Keratinocyte (primary cell): ENCODE data around the gene CHST13. TPM values are rescaled to one million over a fixed set of nuclear protein-coding genes. Genes with fewer than 3 reads are reported as not detected.

Experiments
- DNase-seq: peaks from one replicate; pipeline ENCODE4 v3.0.0-alpha.2; 2011; ENCODE audit warnings: low read depth, missing footprints, low spot score
- FAIRE-seq: peaks from 2 replicates; lab custom pipeline; 2011; peaks lifted over from hg19 to GRCh38; lab: Jason Lieb, UNC
- H2AFZ ChIP-seq: 2 replicates; pipeline ENCODE4 v1.6.0; 2012; ENCODE audit warnings: low read length, control low read depth, inconsistent platforms; ENCODE audit not compliant: control insufficient read depth
- H3K27ac ChIP-seq: 2 replicates; pipeline ENCODE4 v1.5.1; 2011; ENCODE audit warnings: low read length; ENCODE audit not compliant: control insufficient read depth, insufficient read depth
- H3K27me3 ChIP-seq: 3 replicates; pipeline ENCODE4 v1.6.0; 2011; ENCODE audit warnings: low read length; ENCODE audit not compliant: control insufficient read depth, insufficient read depth; ENCODE audit errors: extremely low read depth
- H3K36me3 ChIP-seq, 2 experiments: 2 replicates in 1 of 2; 3 replicates in 1 of 2; pipeline ENCODE4 v1.5.1; 2011; ENCODE audit warnings: low read length in 2 of 2, mild to moderate bottlenecking in 1 of 2; ENCODE audit not compliant: control insufficient read depth in 2 of 2, insufficient read depth in 2 of 2; ENCODE audit errors: extremely low read depth in 1 of 2
- H3K4me1 ChIP-seq: 3 replicates; pipeline ENCODE4 v1.5.1; 2011; ENCODE audit warnings: low read length; ENCODE audit not compliant: control insufficient read depth, insufficient read depth; ENCODE audit errors: extremely low read depth
- H3K4me2 ChIP-seq: 3 replicates; pipeline ENCODE4 v1.6.0; 2011; ENCODE audit warnings: low read depth, low read length; ENCODE audit not compliant: control insufficient read depth, insufficient read depth; ENCODE audit errors: extremely low read depth
- H3K4me3 ChIP-seq, 3 experiments: fragments of 200-600 bp in 1 of 3; sonication (generic) in 1 of 3; 2 replicates in 2 of 3; 3 replicates in 1 of 3; pipeline ENCODE4 v1.5.1; 2011 to 2016; ENCODE audit warnings: low read length in 3 of 3, mild to moderate bottlenecking in 3 of 3, control low read depth in 2 of 3, inconsistent platforms in 1 of 3, low read depth in 1 of 3, mixed read lengths in 1 of 3, mixed run types in 1 of 3, moderate library complexity in 1 of 3; ENCODE audit not compliant: control insufficient read depth in 2 of 3, insufficient read depth in 2 of 3; ENCODE audit errors: extremely low read depth in 1 of 3
- H3K79me2 ChIP-seq: 2 replicates; pipeline ENCODE4 v1.6.0; 2012; ENCODE audit warnings: low read length; ENCODE audit not compliant: control insufficient read depth, insufficient read depth
- H3K9ac ChIP-seq: 3 replicates; pipeline ENCODE4 v1.6.0; 2011; ENCODE audit warnings: low read length; ENCODE audit not compliant: control insufficient read depth, insufficient read depth; ENCODE audit errors: extremely low read depth
- H3K9me1 ChIP-seq: 3 replicates; pipeline ENCODE4 v1.6.0; 2011; ENCODE audit warnings: low read length; ENCODE audit not compliant: control insufficient read depth, insufficient read depth; ENCODE audit errors: extremely low read depth
- H3K9me3 ChIP-seq: 2 replicates; pipeline ENCODE4 v1.5.1; 2012; ENCODE audit warnings: low read depth, low read length; ENCODE audit not compliant: control insufficient read depth
- H4K20me1 ChIP-seq: 3 replicates; pipeline ENCODE4 v1.6.0; 2011; ENCODE audit warnings: low read length; ENCODE audit not compliant: control insufficient read depth, insufficient read depth; ENCODE audit errors: extremely low read depth
- EZH2 ChIP-seq: IDR thresholded peaks from one replicate; pipeline ENCODE4 v1.6.1; 2012; ENCODE audit warnings: inconsistent platforms, mild to moderate bottlenecking, low read length, moderate library complexity
- dilution Hi-C: fragments of 300-500 bp; cut with MboI; formaldehyde crosslinking; loops from one replicate; pipeline ENCODE4 v1.7.0; 2020; ENCODE audit warnings: low sequenced_read_pairs; ENCODE audit not compliant: extremely low pct_ligation_motif_present
- polyA plus RNA-seq, 5 experiments: library from polyadenylated mRNA; depleted of rRNA in 3 of 5; stranded (reverse) in 3 of 5; stranded (forward) in 1 of 5; unstranded in 1 of 5; fragments of >200 nt; gene quantifications; 1 replicate in 1 of 5; 2 replicates in 3 of 5; 3 replicates in 1 of 5; pipeline versions ENCODE4 v1.2.1 to v1.2.3, GENCODE V29; 2011 to 2012; ENCODE audit warnings: missing spikeins in 2 of 5, low read depth in 1 of 5, low replicate concordance in 1 of 5
- TF ChIP-seq, protein P1 (sequence below), 3 experiments: IDR thresholded peaks in 1 of 3; conservative IDR thresholded peaks in 1 of 3; optimal IDR thresholded peaks in 1 of 3; 2 replicates in 2 of 3; 3 replicates in 1 of 3; pipeline versions ENCODE3 to v1.5.1; 2011; ENCODE audit warnings: low read length in 3 of 3, mild to moderate bottlenecking in 3 of 3, moderate library complexity in 2 of 3, control low read depth in 1 of 3, inconsistent platforms in 1 of 3; ENCODE audit not compliant: insufficient read depth in 2 of 3; ENCODE audit errors: extremely low read depth in 1 of 3

The CHST13 gene
- polyA plus RNA-seq, 1 donor (not counting 4 experiments of a cell fraction or from before 2014, with no cell fraction given) = not detected

- Histone ChIP-seq H3K4me1 (no peaks in the 10 kb centered on the region), H3K9me3 (no peaks in the 10 kb centered on the region), H3K9ac (no peak overlapping the region), H3K27me3 (peaks cover 14% of the 10 kb centered on the region), H3K4me3 (no peak overlapping the region), H3K9me1 (no peaks in the 10 kb centered on the region), H3K79me2 (no peaks in the 10 kb centered on the region), H3K4me2 (no peak overlapping the region), H2AFZ (no peak overlapping the region), H3K27ac (no peak overlapping the region), H4K20me1 (no peaks in the 10 kb centered on the region), H3K36me3 (no peaks in the 10 kb centered on the region)
- dilution Hi-C loops = no loop called here
- DNase-seq (no peak), FAIRE-seq (no peak)
- no peak for TF ChIP-seq EZH2
- TF ChIP-seq, protein P1, sequence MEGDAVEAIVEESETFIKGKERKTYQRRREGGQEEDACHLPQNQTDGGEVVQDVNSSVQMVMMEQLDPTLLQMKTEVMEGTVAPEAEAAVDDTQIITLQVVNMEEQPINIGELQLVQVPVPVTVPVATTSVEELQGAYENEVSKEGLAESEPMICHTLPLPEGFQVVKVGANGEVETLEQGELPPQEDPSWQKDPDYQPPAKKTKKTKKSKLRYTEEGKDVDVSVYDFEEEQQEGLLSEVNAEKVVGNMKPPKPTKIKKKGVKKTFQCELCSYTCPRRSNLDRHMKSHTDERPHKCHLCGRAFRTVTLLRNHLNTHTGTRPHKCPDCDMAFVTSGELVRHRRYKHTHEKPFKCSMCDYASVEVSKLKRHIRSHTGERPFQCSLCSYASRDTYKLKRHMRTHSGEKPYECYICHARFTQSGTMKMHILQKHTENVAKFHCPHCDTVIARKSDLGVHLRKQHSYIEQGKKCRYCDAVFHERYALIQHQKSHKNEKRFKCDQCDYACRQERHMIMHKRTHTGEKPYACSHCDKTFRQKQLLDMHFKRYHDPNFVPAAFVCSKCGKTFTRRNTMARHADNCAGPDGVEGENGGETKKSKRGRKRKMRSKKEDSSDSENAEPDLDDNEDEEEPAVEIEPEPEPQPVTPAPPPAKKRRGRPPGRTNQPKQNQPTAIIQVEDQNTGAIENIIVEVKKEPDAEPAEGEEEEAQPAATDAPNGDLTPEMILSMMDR (optimal IDR thresholded peaks at IDR 0.05 in 1 of 3, IDR thresholded peaks at IDR 0.05 in 1 of 3, conservative IDR thresholded peaks at IDR 0.05 in 1 of 3; ENCODE audit: extremely low read depth in 1 of 3, insufficient read depth in 2 of 3, low read length in 3 of 3) = no peak
Observed at GRCh38 chr3:126580746-126581145, 56.8 kb downstream of the CHST13 start.

DNA sequence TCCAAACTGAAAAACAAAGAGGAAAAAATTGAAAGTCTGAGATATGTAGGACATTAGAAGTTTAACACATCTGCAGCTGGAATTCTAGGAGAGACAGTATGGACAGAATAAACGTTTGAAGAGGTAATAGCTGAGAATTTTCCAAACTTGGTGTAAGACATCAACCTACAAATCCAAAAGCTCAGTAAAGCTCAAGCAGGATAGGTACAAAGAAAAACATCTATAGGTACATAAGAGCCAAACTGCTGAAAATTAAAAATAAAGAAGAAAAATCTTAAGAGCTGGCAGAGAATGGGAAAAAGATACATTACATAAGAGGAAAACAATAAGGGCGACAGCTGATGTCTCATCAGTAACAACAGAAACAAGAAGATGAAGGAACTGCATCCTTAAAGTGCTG lies 57.6 kb downstream of the CHST13 start:
- no peaks in the 10 kb centered on the region for H3K9me3 ChIP-seq
- no peak overlapping the region for H3K4me2 ChIP-seq
- H3K36me3 ChIP-seq = no peaks in the 10 kb centered on the region
- no peak overlapping the region for H3K27ac ChIP-seq
- no peaks in the 10 kb centered on the region for H3K4me1 ChIP-seq
- no peaks in the 10 kb centered on the region for H3K79me2 ChIP-seq
- H3K9ac ChIP-seq = no peak overlapping the region
- FAIRE-seq (no peak), DNase-seq (no peak)
- H3K9me1 ChIP-seq = no peaks in the 10 kb centered on the region
- no peak overlapping the region for H2AFZ ChIP-seq
- TF ChIP-seq, protein P1 (optimal IDR thresholded peaks at IDR 0.05 in 1 of 3, IDR thresholded peaks at IDR 0.05 in 1 of 3, conservative IDR thresholded peaks at IDR 0.05 in 1 of 3; ENCODE audit: extremely low read depth in 1 of 3, insufficient read depth in 2 of 3, low read length in 3 of 3) = no peak
- no peak for TF ChIP-seq EZH2
- H4K20me1 ChIP-seq = no peaks in the 10 kb centered on the region
- no peak overlapping the region for H3K4me3 ChIP-seq
- dilution Hi-C loops = no loop called here
- peaks cover 14% of the 10 kb centered on the region for H3K27me3 ChIP-seq
